ENCODE data around the gene THAP7. TPM values are rescaled to one million over a fixed set of nuclear protein-coding genes. Genes with fewer than 3 reads are reported as not detected.
A peak's percentile ranks its signal among the peaks of the same experiment; 100 is the strongest.

Gene THAP7
- total RNA-seq, 1 donor from 2014 or later: 26.4 TPM

- Mint-ChIP-seq H3K36me3 (no peaks in the 10 kb centered on the region), H3K9me3 (no peaks in the 10 kb centered on the region), H3K27me3 (peaks cover 8% of the 10 kb centered on the region), H3K4me3 (peak overlapping the region; percentile 52), H3K27ac (no peak overlapping the region), H3K4me1 (ENCODE audit: unreplicated experiment) (peaks cover 7% of the 10 kb centered on the region)
- no peak for TF ChIP-seq CTCF (conservative IDR thresholded peaks at IDR 0.05)
- no peak for DNase-seq (ENCODE audit: extremely low spot score, unreplicated experiment)
These were observed 29.7 kb upstream of the THAP7 start for GRCh38 chr22:21031545-21032036.

GRCh38 chr22:21030621-21031544 is 29.0 kb upstream of the THAP7 start:
- Mint-ChIP-seq H3K27ac (no peak overlapping the region), H3K4me3 (peak overlapping the region; percentile 52)

GRCh38 chr22:21030032-21030431 is 28.1 kb upstream of the THAP7 start:
- no peak for TF ChIP-seq CTCF (conservative IDR thresholded peaks at IDR 0.05)
- peak overlapping the region; percentile 52 for H3K4me3 Mint-ChIP-seq
- no peaks in the 10 kb centered on the region for H3K9me3 Mint-ChIP-seq
- no peaks in the 10 kb centered on the region for H3K36me3 Mint-ChIP-seq
- peaks cover 7% of the 10 kb centered on the region for H3K4me1 Mint-ChIP-seq (ENCODE audit: unreplicated experiment)
- DNase-seq (ENCODE audit: extremely low spot score, unreplicated experiment): no peak
- H3K27ac Mint-ChIP-seq: no peak overlapping the region
- peaks cover 8% of the 10 kb centered on the region for H3K27me3 Mint-ChIP-seq

More at GRCh38 chr22:21030621-21031544, 29.0 kb upstream of the THAP7 start:
- no peaks in the 10 kb centered on the region for H3K9me3 Mint-ChIP-seq
- H3K4me1 Mint-ChIP-seq (ENCODE audit: unreplicated experiment): peaks cover 7% of the 10 kb centered on the region
- H3K27me3 Mint-ChIP-seq: peaks cover 8% of the 10 kb centered on the region
- no peak for DNase-seq (ENCODE audit: extremely low spot score, unreplicated experiment)
- no peaks in the 10 kb centered on the region for H3K36me3 Mint-ChIP-seq
- TF ChIP-seq CTCF (conservative IDR thresholded peaks at IDR 0.05): no peak

GRCh38 chr22:21029486-21030025 is 27.6 kb upstream of the THAP7 start:
- Mint-ChIP-seq H3K4me3 (peak overlapping the region; percentile 25), H3K27me3 (peaks cover 8% of the 10 kb centered on the region), H3K27ac (peak overlapping the region; percentile 43), H3K4me1 (ENCODE audit: unreplicated experiment) (peaks cover 7% of the 10 kb centered on the region), H3K36me3 (no peaks in the 10 kb centered on the region), H3K9me3 (no peaks in the 10 kb centered on the region)
- no peak for DNase-seq (ENCODE audit: extremely low spot score, unreplicated experiment)
- no peak for TF ChIP-seq CTCF (conservative IDR thresholded peaks at IDR 0.05)

- DNase-seq (ENCODE audit: extremely low spot score, unreplicated experiment): no peak
- Mint-ChIP-seq H3K9me3 (no peaks in the 10 kb centered on the region), H3K4me1 (ENCODE audit: unreplicated experiment) (peaks cover 7% of the 10 kb centered on the region), H3K27me3 (peaks cover 8% of the 10 kb centered on the region), H3K36me3 (no peaks in the 10 kb centered on the region), H3K27ac (no peak overlapping the region), H3K4me3 (peak overlapping the region; percentile 25)
- TF ChIP-seq CTCF (conservative IDR thresholded peaks at IDR 0.05): no peak
These were observed 26.6 kb upstream of the THAP7 start for GRCh38 chr22:21028277-21029251.

All from type B pancreatic cell (in vitro differentiated cells).